ENCODE data around the gene FCHSD1.
A peak's percentile ranks its signal among the peaks of the same experiment; 100 is the strongest.

The FCHSD1 gene

DNA sequence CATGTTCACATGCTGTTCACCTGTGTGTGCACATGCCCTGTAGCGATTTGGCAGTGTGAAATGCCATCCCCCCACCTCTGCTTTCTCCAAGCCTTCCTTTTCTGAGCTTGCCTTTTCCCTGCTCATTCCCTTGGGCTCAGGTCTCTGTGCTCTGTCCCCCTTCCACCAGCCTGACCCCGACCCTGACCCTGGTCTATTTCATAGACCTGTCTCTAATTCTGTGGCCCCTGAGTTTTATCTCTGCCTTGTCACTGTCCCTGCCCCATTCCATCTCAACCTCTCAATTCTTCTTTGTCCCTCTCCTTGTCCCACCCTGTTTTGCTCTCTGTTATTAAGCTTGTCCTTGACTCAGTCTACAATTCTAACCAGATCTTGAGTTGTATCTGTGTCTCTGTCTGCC lies 30.1 kb upstream of the FCHSD1 start:
- H3K4me3 Mint-ChIP-seq, result no peak overlapping the region
- H3K36me3 Mint-ChIP-seq, result no peaks in the 10 kb centered on the region
- no peak for ATAC-seq
- H3K9me3 Mint-ChIP-seq, result no peaks in the 10 kb centered on the region
- peaks cover 8% of the 10 kb centered on the region for H3K27me3 Mint-ChIP-seq
- no peak overlapping the region for H3K27ac Mint-ChIP-seq
- H3K4me1 Mint-ChIP-seq, result peaks cover 26% of the 10 kb centered on the region

DNA sequence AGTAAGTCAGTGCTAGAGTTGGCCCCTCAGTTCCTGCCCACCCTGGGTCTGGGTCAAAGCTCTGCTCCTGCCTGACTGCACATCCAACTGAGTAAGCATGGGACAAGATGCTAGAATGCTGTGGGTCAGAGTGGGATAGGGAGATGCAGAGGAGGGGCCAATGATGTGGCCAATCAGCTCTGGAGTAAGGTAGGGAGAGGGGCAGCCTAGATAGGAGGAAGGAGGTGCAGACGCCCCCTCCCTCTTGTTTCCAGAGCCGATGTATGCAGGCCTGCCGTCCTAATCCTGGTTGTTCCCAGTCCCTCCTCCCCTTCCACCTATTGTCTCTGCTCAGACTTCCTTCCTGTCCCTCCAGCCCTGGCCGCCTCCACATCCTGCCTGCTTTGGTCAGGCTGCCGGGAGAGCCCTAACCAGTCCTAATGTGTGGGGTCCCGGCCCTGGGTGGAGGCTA lies 29.6 kb upstream of the FCHSD1 start:
- no peak for ATAC-seq
- H3K36me3 Mint-ChIP-seq, result no peaks in the 10 kb centered on the region
- H3K27ac Mint-ChIP-seq, result no peak overlapping the region
- H3K4me1 Mint-ChIP-seq, result peaks cover 26% of the 10 kb centered on the region
- H3K4me3 Mint-ChIP-seq, result no peak overlapping the region
- no peaks in the 10 kb centered on the region for H3K9me3 Mint-ChIP-seq
- peaks cover 8% of the 10 kb centered on the region for H3K27me3 Mint-ChIP-seq

DNA sequence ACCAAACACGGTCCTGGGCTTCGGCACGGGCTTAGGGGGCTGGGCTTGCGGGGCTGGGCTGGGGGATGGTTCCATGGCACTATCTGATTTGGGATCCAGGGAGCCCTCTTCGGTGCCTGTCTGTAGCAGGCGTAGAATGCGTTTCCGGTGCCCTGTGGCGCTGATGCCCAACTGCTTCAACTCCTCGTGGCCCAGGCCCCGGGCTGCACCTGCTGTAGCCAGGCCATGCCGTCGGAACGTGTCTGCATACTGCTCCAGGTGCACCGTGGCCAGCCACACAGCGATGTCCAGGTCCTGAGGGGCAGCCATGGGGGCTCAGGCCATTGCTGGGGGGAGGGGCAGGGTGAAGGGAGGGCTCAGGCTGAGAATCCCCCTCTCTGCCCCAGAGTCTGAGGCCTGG lies 29.0 kb upstream of the FCHSD1 start:
- peaks cover 8% of the 10 kb centered on the region for H3K27me3 Mint-ChIP-seq
- H3K4me1 Mint-ChIP-seq, result peaks cover 26% of the 10 kb centered on the region
- no peak for ATAC-seq
- H3K27ac Mint-ChIP-seq, result no peak overlapping the region
- no peaks in the 10 kb centered on the region for H3K36me3 Mint-ChIP-seq
- no peak overlapping the region for H3K4me3 Mint-ChIP-seq
- H3K9me3 Mint-ChIP-seq, result no peaks in the 10 kb centered on the region

DNA sequence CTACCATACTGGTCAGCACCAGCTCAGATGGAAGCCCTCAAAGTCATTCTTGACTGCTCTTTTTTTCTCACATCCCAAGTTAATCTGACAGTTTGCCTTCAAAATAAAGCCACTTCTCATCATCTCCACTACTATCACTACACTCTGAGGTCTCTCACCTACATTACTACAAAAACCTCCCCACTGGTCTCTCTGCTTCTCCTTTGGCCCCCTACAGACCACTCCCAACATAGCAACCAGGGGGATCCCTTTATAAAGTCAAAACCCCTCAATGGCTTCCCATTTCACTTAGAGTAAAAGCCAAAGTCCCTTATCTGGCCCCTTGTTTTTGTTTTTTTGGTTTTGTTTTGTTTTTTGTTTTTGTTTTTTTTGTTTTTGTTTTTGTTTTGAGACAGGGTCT lies 26.2 kb upstream of the FCHSD1 start:
- peaks cover 9% of the 10 kb centered on the region for H3K4me1 Mint-ChIP-seq
- no peak for ATAC-seq
- no peaks in the 10 kb centered on the region for H3K36me3 Mint-ChIP-seq
- H3K27ac Mint-ChIP-seq, result no peak overlapping the region
- no peak overlapping the region for H3K4me3 Mint-ChIP-seq
- no peaks in the 10 kb centered on the region for H3K9me3 Mint-ChIP-seq
- H3K27me3 Mint-ChIP-seq, result peaks cover 8% of the 10 kb centered on the region

DNA sequence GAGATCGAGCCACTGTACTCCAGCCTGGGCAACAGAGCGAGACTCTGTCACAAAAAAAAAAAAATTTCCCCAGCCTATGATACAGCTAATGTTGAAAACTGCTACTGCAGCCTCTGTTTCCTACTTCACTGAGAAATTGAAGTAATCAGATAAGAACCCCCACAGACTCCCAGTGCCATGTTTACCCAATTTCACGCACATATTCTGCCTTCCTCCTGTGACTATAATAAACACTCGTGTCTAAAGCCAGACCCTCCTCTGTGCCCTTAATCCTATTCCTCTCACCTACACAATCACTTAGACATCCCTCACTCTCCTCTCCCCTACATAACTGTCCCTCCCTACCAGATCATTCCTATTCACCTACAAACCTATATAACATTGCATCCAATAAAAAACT lies 24.5 kb upstream of the FCHSD1 start:
- no peak for ATAC-seq
- Mint-ChIP-seq H3K4me1 (no peaks in the 10 kb centered on the region), H3K27me3 (peaks cover 8% of the 10 kb centered on the region)

DNA sequence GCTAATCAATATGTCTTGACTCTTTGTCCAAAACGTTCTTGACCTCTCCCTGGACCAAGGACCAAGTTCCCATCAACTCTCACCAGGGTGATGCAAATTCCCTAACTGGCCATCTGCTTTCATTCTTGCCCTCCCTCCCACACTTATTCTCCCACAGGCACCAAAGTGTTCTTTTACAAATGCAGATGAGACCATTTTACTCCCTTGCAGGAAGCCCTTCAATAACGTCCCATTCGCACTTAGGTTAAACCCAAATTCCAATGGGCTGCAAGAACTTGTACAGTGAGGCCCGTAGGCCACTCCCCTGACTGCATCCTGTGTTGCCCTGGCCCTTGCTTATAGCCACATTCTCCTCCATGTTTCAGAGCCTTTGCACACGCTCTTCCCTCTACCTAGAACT lies 23.5 kb upstream of the FCHSD1 start:
- Mint-ChIP-seq H3K4me3 (no peak overlapping the region), H3K27ac (no peak overlapping the region), H3K36me3 (no peaks in the 10 kb centered on the region), H3K4me1 (no peaks in the 10 kb centered on the region), H3K9me3 (no peaks in the 10 kb centered on the region), H3K27me3 (peaks cover 8% of the 10 kb centered on the region)
- no peak for ATAC-seq

More for the DNA sequence above, 24.5 kb upstream of the FCHSD1 start:
- Mint-ChIP-seq H3K4me3 (no peak overlapping the region), H3K9me3 (no peaks in the 10 kb centered on the region), H3K36me3 (no peaks in the 10 kb centered on the region), H3K27ac (no peak overlapping the region)

DNA sequence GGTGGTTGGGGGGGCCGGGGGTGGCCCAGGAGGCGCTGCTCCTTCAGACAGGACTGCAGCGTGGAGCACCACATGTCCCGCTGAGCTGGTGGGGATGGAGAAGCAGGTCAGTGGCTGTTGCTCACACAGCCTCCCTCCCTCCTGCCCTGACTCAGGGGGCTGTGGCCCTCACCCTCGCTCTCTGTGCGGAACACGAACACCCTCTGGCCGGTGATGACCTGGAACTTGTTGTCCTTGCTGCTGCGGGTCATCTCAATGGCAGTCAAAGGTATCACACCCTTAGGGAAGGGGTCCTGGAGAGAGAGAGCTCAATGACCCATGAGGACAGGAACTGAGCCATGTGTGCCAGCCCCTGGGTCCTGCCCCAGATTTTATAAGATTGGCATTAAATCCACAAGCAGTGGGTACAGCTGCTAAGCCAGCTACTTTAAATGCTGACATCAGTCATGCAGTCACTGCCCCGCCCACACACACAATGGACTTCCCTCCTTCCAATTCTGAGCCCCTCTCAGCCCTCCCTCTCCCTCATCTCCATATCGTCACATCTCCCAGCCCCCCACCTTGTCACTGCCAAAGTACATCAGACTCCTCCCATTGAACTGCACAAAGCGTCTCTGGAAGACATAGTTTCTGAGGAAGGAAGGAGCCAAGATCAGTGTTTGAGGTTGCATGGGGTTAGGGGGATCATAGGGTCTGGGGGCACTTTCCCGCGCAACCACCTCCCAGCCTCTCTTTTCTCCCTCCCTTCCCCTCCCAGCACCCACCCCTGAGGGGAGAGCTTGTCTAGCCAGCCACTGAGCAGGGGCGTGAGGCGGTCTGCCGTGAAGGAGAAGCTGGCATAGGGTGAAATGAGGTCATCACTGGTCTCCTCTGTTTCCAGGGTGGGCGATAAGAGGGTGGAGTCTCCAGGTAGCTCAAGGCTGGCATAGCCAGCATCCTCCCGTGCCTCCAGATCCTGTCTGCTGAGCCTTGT lies 21.9 kb upstream of the FCHSD1 start:
- Mint-ChIP-seq H3K27ac (no peak overlapping the region), H3K4me3 (no peak overlapping the region), H3K4me1 (no peaks in the 10 kb centered on the region), H3K36me3 (no peaks in the 10 kb centered on the region), H3K9me3 (no peaks in the 10 kb centered on the region), H3K27me3 (peaks cover 4% of the 10 kb centered on the region)
- no peak for ATAC-seq

DNA sequence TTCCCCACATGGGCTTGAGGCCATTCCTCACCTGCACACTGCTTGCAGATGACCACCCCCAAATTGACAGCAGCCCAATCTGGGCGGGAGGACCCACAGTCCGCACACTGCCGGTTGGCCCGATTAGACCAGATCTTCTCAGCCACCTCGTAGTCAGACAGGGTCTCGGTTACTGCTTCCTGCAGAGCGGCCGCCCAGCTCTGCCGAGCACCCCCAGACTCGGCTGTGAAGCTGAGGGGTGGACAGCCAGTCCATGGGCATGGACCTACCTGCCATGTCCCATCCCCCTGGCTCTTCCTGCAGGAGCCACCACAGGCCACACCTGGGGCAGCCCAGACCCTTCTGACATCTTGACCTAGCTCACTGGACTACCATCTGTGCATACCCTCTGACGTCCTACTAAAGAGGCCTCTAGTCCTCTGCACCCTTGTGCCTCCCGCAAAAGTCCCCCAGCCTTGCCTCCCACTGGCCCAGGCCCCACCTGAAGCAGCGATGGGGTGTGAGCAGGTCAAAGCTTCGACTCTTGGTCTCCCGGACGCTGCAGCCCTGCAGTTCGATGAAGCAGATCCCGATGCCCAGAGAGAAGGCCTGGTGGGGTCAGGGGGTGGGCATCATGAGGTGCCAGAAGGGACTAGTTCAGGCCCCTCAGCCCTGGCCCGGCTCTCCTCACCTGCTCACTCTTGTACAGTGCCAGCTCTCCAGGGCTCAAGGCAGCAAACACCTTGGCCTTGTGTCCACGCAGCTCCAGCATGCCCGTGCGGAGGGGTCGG lies 21.0 kb upstream of the FCHSD1 start:
- Mint-ChIP-seq H3K27ac (no peak overlapping the region), H3K36me3 (no peaks in the 10 kb centered on the region), H3K9me3 (no peaks in the 10 kb centered on the region), H3K4me1 (no peaks in the 10 kb centered on the region), H3K27me3 (no peaks in the 10 kb centered on the region), H3K4me3 (no peak overlapping the region)
- ATAC-seq, result no peak

DNA sequence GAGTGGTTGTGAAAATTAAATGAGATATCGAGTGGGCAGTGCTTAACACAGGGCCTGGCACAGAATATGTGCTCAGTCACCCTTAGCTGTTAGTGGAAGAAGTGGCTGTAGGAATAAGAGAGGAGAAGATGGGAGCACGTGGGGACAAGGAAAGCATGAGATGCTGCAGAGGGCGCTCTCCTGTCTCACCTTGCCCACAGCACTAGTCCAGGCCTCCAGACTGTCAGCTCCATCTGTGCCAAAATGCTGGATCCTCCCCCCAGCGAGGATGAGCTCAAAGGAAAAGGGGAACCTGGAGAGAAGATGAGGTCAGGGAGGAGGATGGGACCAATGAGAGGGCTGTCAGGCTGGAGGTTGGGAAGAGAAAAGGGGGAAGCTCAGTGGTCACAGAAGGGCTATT lies 18.3 kb upstream of the FCHSD1 start:
- Mint-ChIP-seq H3K27ac (no peak overlapping the region), H3K4me1 (peaks cover 7% of the 10 kb centered on the region), H3K9me3 (no peaks in the 10 kb centered on the region), H3K4me3 (no peak overlapping the region), H3K27me3 (no peaks in the 10 kb centered on the region), H3K36me3 (no peaks in the 10 kb centered on the region)
- no peak for ATAC-seq

DNA sequence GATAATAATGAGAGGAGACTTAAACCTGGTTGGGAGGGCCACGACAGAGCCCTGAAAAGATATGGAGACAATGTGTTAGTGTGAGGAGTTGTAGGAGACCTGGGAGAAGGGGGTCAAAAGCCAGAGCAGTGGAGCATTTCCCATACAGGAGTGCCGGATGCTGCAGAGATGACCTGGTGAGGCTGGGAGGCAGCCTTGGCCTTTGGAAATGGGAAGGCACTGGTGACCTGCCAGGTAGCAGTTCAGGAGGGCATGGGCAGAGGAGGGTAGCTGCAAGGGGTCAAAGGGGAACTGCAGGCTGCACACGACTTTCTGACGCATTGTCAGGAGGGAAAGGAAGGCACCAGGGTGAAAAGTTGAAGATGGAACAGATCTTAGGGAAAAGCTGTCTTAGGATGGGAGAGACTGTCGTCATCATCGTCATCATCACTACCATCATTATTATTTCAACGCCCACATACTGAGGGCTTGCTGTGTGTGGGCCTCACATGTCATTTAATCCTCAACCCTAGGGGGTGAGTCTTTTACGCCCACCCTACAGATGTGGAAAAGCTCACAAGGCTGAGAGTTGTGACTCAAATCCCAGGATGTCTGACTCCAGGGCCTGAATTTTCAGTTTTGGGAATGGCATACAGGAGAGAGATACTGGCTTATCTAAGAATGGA lies 17.5 kb upstream of the FCHSD1 start:
- Mint-ChIP-seq H3K4me3 (no peak overlapping the region), H3K27me3 (no peaks in the 10 kb centered on the region), H3K9me3 (no peaks in the 10 kb centered on the region), H3K4me1 (peaks cover 7% of the 10 kb centered on the region), H3K27ac (no peak overlapping the region), H3K36me3 (no peaks in the 10 kb centered on the region)
- ATAC-seq, result no peak

DNA sequence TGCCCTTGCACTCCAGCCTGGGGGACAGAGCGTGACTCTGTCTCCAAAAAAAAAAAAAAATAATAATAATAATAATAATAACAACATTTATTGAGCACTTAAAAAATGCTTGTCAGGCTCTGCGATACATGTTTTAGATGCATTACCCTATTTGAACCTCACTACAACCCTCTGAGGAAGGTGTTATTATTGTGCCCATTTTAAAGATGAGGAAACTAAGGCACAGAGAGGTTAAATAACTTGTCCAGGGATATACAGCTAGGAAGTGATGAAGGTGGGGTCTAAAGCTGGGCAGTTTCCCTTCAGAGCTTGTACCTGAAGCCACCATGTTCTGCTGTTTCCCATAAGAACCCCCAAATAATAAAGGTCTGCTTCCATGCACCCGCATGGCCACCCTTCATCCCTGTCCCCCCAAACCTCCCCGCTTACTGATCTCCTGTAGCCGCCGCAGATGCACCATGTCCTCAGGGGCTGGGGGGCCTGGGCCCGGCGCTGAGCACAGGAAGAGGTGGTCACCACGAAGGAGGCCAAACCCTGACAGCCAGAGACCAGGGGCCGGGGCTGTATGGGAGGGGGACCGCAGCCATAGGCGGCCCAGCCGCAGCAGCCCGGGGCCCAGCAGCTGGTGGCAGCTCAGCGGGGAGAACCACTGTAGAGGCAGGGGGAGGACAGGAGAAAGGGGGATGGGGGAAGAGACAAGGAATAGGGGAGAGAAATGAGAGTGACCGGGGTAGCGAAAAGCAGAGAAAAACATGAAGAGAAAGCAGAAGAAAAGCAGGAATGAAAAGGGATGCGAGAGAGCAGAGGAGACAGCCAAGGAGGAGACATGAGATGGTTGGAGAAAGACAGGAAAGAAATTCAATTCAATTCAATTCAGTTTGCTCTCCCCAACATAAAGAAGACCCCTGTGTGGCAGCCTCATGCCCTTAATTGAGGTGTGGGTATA lies 15.1 kb upstream of the FCHSD1 start:
- Mint-ChIP-seq H3K27me3 (no peaks in the 10 kb centered on the region), H3K36me3 (no peaks in the 10 kb centered on the region), H3K9me3 (no peaks in the 10 kb centered on the region), H3K4me1 (peaks cover 7% of the 10 kb centered on the region), H3K4me3 (no peak overlapping the region), H3K27ac (no peak overlapping the region)
- ATAC-seq, result no peak

DNA sequence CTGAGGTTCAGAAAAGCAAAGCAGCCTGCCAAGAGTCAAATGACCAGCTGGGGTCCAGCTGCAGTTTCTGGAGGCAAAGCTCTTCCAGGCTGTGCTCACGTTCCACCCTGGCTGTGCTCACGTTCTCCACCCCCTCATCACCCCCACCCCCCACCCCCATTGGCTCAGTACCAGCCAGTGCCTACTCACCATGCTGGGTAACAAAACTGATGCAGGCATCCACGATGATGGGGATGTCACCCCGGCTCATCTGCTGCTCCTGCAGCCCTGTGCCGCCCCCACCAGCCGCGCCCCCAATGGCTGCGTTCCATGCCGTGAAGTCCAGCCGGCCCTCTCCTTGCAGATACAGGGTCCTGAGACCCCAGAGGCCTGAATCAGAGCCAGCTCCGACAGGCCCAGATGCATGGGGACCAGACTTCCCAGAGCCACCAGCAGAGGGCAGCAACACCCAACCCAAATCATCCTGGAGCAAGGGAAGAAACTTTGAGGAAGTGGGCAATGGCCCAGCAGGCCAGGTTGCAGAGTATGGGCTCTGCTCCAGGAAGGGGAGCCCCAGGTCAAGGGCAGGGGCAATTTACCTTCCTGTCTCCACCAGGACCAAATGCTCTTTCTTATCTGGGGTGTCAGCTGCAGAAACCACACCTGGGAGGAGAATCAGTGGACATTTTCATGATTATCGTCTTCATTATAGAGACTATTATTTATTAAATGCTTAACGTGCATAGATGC lies 13.7 kb upstream of the FCHSD1 start:
- Mint-ChIP-seq H3K36me3 (no peaks in the 10 kb centered on the region), H3K4me3 (no peak overlapping the region), H3K27me3 (no peaks in the 10 kb centered on the region), H3K9me3 (no peaks in the 10 kb centered on the region), H3K27ac (no peak overlapping the region), H3K4me1 (peaks cover 7% of the 10 kb centered on the region)
- peak; percentile 93 for ATAC-seq

DNA sequence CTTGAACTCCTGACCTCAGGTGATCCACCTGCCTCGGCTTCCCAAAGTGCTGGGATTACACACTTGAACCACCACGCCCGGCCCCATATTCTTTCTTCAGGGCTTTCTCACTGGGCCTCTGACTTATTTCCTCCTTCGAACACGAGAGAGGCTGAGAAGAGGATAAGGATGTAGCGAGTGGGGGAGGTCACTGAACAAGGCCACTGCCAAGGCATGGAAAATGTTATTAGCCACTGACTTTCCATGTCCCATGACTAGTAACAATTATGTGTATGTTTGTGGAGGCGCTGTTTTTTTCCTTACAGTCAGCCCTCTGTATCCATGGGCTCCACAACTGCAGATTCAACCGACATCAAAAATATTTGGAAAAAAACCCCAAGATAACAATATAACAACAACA lies 12.3 kb upstream of the FCHSD1 start:
- H3K36me3 Mint-ChIP-seq, result no peaks in the 10 kb centered on the region
- H3K27me3 Mint-ChIP-seq, result no peaks in the 10 kb centered on the region
- H3K4me1 Mint-ChIP-seq, result peaks cover 7% of the 10 kb centered on the region
- H3K4me3 Mint-ChIP-seq, result no peak overlapping the region
- H3K9me3 Mint-ChIP-seq, result peaks cover 4% of the 10 kb centered on the region
- no peak for ATAC-seq
- H3K27ac Mint-ChIP-seq, result no peak overlapping the region

DNA sequence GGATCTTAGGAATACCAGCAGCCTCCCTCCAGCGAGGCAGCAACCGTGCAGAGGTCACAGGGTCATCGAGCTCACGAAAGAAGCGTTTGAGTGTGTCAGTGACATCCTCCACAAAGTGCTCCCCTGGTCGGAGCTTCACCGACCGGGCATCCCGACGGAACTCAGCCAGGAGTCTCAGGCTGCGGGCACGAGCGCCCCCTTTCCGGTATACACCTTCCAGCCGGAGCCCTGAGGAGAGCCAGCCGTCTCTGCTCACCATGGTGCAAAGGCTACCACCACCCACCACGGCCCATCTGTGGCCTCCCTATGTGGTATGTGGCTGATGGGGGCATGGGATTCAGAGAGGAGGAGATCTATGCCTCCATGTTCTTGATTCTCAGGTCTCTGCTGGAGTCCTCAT lies 10.8 kb upstream of the FCHSD1 start:
- Mint-ChIP-seq H3K4me1 (peaks cover 7% of the 10 kb centered on the region), H3K27me3 (peaks cover 13% of the 10 kb centered on the region), H3K4me3 (no peak overlapping the region), H3K36me3 (no peaks in the 10 kb centered on the region), H3K9me3 (peaks cover 4% of the 10 kb centered on the region), H3K27ac (peak overlapping the region; percentile 33)
- no peak for ATAC-seq

Data from stimulated activated memory B cell treated with anti-CD40 and anti-IgM and Interleukin-4, amounts not matched to agents 10 μg/mL and 1 μg/mL and 100 μg/mL, for 72 hours (primary cell).